Activated naive CD4-positive, alpha-beta T cell treated with anti-CD3 and anti-CD28 coated beads for 36 hours (primary cell): ENCODE data around the gene GRIP1. TPM values are rescaled to one million over a fixed set of nuclear protein-coding genes. Genes with fewer than 3 reads are reported as not detected.

Experiments
- CTCF ChIA-PET: fragments of 350-600 bp; sonication (Branson Sonifier 250); formaldehyde crosslinking; loops from one replicate; lab custom pipeline; 2021; ENCODE audit warnings: antibody characterized with exemption; lab: Charles Lee
- DNase-seq: peaks from one replicate; pipeline ENCODE4 v3.0.0-alpha.2; 2020
- H3K27ac Mint-ChIP-seq: one replicate; pipeline ENCODE4 v1.8.0; 2021; ENCODE audit warnings: mild to moderate bottlenecking, mixed read lengths
- H3K27me3 Mint-ChIP-seq: one replicate; pipeline ENCODE4 v1.8.0; 2021; ENCODE audit warnings: low read depth, mixed read lengths
- H3K36me3 Mint-ChIP-seq: one replicate; pipeline ENCODE4 v1.8.0; 2021; ENCODE audit warnings: low read depth, mixed read lengths
- H3K4me1 Mint-ChIP-seq: one replicate; pipeline ENCODE4 v1.8.0; 2021; ENCODE audit warnings: low read depth, mixed read lengths
- H3K4me3 Mint-ChIP-seq: one replicate; pipeline ENCODE4 v1.8.0; 2021; ENCODE audit warnings: mild to moderate bottlenecking, moderate library complexity, mixed read lengths
- H3K9me3 Mint-ChIP-seq: one replicate; pipeline ENCODE4 v1.8.0; 2021; ENCODE audit warnings: mixed read lengths
- intact Hi-C: fragments of 100-400 bp; cut with micrococcal nuclease; formaldehyde crosslinking; loops from one replicate; pipeline ENCODE4 v1.15.1; 2023
- total RNA-seq, 2 experiments: library from RNA; stranded (reverse); gene quantifications; one replicate each; pipeline ENCODE4 v1.2.3, GENCODE V29; 2021

Gene GRIP1
- total RNA-seq, 2 experiments from 2014 or later = 1.2 to 2.2 TPM

DNA sequence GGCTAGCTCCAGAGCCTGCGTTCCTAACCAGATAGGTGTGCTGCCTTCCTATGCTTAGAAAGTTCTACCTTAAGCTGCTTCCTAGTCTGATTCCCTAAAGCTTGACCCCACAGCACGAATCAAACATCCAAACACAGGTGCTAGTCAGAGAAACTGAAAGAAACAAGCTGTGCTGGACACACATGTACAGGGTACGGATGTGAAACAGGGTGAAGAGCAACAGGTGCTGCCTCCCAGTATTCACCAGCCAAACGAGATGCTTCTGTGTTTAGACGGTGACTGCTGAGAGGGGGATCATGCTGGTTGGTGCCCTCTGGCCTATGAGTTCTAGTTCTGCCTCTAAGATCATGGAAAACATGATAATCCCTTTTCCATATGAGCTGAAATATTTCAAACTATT lies 105.3 kb downstream of the GRIP1 start:
- Mint-ChIP-seq H3K27ac (no peak overlapping the region), H3K9me3 (no peaks in the 10 kb centered on the region), H3K36me3 (peaks cover 1% of the 10 kb centered on the region), H3K4me3 (no peak overlapping the region), H3K4me1 (no peaks in the 10 kb centered on the region), H3K27me3 (no peaks in the 10 kb centered on the region)
- CTCF ChIA-PET = no interaction called here
- DNase-seq = no peak
- intact Hi-C loops = no loop called here

- H3K27me3 Mint-ChIP-seq = peaks cover 5% of the 10 kb centered on the region
- CTCF ChIA-PET = no interaction called here
- no peak overlapping the region for H3K4me3 Mint-ChIP-seq
- no peaks in the 10 kb centered on the region for H3K9me3 Mint-ChIP-seq
- H3K27ac Mint-ChIP-seq = no peak overlapping the region
- intact Hi-C loops = no loop called here
- DNase-seq = no peak
- H3K4me1 Mint-ChIP-seq = no peaks in the 10 kb centered on the region
- peaks cover 1% of the 10 kb centered on the region for H3K36me3 Mint-ChIP-seq
Observed at GRCh38 chr12:66572845-66573244, 106.0 kb downstream of the GRIP1 start.

GRCh38 chr12:66571361-66571915 lies 107.4 kb downstream of the GRIP1 start:
- Mint-ChIP-seq H3K27ac (no peak overlapping the region), H3K9me3 (no peaks in the 10 kb centered on the region), H3K4me3 (no peak overlapping the region), H3K36me3 (no peaks in the 10 kb centered on the region), H3K4me1 (no peaks in the 10 kb centered on the region), H3K27me3 (peaks cover 5% of the 10 kb centered on the region)
- intact Hi-C loops = no loop called here
- DNase-seq = no peak
- CTCF ChIA-PET = interaction anchor here (0.6 kb wide), 1 partner anchor 1158 kb away, joined by 3 read pairs; no protein-coding TSS in a partner anchor

- H3K4me3 Mint-ChIP-seq = no peak overlapping the region
Observed at GRCh38 chr12:66563220-66563619, 115.7 kb downstream of the GRIP1 start.

DNA sequence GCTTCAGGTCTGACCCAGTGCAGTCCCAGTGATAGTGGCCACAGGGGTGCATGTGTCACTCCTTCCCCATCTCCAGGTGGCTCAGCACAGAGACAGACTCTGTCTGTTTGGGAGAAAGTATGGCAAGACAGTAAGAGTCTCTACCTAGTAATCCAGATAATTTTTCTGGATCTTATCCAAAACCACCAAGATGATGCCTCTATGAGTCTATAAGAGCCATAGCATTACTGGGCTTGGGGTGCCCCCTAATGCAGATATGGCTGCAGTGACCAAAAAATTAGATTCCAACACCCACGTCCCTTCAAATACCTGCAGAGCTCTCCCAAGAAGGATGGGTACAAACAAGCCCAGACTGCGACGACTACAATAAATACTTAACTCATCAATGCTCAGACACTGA lies 123.8 kb downstream of the GRIP1 start:
- Mint-ChIP-seq H3K4me1 (no peaks in the 10 kb centered on the region), H3K9me3 (peaks cover 7% of the 10 kb centered on the region), H3K4me3 (no peak overlapping the region), H3K27me3 (peaks cover 4% of the 10 kb centered on the region), H3K27ac (no peak overlapping the region), H3K36me3 (peaks cover 2% of the 10 kb centered on the region)
- DNase-seq = peak; percentile 8
- CTCF ChIA-PET = interaction anchor here (0.6 to 0.7 kb wide), 2 partner anchors 35 to 221 kb away, joined by 3 read pairs; no protein-coding TSS in a partner anchor
- intact Hi-C loops = no loop called here

More at GRCh38 chr12:66563220-66563619, 115.7 kb downstream of the GRIP1 start:
- CTCF ChIA-PET = no interaction called here
- no peak for DNase-seq
- peaks cover 34% of the 10 kb centered on the region for H3K9me3 Mint-ChIP-seq
- H3K4me1 Mint-ChIP-seq = no peaks in the 10 kb centered on the region
- intact Hi-C loops = no loop called here
- H3K27ac Mint-ChIP-seq = no peak overlapping the region
- peaks cover 3% of the 10 kb centered on the region for H3K36me3 Mint-ChIP-seq
- peaks cover 3% of the 10 kb centered on the region for H3K27me3 Mint-ChIP-seq

DNA sequence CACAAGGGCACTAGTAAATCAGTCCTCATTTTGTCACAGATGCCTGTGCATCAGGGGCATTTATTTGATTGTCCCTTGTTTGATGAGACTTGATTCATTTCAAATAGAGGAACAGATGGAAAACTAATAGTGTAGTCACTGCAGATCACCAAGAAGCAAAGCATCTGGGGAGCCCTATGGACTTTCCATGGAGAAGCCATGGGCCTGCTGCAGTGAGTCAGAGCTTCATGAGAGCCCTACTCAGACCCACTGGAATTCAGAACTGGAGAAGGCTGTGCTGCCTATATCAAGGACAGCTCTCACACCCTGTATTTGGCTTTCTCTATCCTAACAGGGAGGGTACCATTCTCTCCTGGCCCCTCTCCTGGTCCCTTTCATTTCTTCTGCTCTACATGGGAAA lies 126.2 kb downstream of the GRIP1 start:
- intact Hi-C loops = no loop called here
- H3K4me3 Mint-ChIP-seq = no peak overlapping the region
- H3K9me3 Mint-ChIP-seq = no peaks in the 10 kb centered on the region
- H3K27me3 Mint-ChIP-seq = peaks cover 4% of the 10 kb centered on the region
- CTCF ChIA-PET = no interaction called here
- no peak for DNase-seq
- H3K4me1 Mint-ChIP-seq = no peaks in the 10 kb centered on the region
- no peak overlapping the region for H3K27ac Mint-ChIP-seq
- no peaks in the 10 kb centered on the region for H3K36me3 Mint-ChIP-seq

- Mint-ChIP-seq H3K27me3 (peaks cover 4% of the 10 kb centered on the region), H3K27ac (no peak overlapping the region), H3K9me3 (no peaks in the 10 kb centered on the region), H3K36me3 (no peaks in the 10 kb centered on the region), H3K4me3 (no peak overlapping the region), H3K4me1 (no peaks in the 10 kb centered on the region)
- CTCF ChIA-PET = no interaction called here
- no peak for DNase-seq
- intact Hi-C loops = no loop called here
Observed at GRCh38 chr12:66550626-66551025, 128.2 kb downstream of the GRIP1 start.

DNA sequence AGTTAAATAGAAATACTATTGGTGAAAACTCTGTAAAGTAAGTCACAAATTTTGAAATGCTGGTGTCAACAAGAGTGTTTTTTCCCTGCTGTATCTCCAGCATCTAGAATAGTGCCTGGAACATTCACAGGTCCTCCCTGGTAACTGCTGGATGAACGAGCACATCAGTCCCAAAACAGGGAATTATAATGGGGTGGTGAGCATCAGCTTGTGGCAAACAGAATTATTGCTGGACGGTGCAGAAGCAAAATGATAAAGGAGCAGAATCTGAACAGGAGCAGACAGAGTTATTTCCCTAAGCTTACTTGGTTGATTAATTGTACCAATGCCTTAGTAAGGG lies 129.9 kb downstream of the GRIP1 start:
- Mint-ChIP-seq H3K4me1 (no peaks in the 10 kb centered on the region), H3K27me3 (no peaks in the 10 kb centered on the region), H3K36me3 (no peaks in the 10 kb centered on the region), H3K9me3 (no peaks in the 10 kb centered on the region), H3K4me3 (no peak overlapping the region), H3K27ac (no peak overlapping the region)
- CTCF ChIA-PET = interaction anchor here (1.0 kb wide), 1 partner anchor 15 kb away, joined by 3 read pairs; no protein-coding TSS in a partner anchor
- DNase-seq = no peak
- intact Hi-C loops = no loop called here

DNA sequence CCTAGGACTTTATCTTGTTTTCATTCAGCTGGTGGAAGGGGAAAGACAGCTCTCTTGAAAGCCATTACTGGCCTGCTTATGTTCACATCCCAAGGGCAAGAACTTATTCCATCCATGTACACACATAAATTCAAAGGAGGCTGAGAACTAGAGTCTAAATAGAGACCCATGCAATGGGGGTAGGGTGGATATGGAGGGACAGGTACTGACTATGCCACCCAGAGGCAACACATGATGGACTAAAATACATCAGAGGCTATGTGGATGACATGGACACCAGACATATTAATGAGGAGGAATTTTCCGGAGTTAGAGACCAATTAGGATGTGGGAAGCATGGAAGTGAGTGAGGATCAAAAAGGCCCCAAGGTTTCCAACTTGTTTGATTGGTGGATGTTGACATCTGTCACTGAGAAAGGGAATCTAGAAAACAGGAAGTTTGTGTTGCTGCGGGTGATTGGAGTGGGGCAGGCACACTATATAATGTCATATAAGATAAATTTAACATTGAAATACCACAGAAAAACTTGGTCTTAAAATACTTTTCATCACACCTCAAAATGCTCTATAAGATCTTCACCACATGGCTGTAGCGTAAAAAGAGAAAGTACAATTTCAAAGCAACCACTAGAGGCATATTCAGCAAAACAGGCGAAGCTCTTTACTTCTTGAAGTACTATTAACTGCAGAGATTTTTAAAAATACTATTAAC lies 130.4 kb downstream of the GRIP1 start:
- Mint-ChIP-seq H3K27me3 (no peaks in the 10 kb centered on the region), H3K9me3 (no peaks in the 10 kb centered on the region), H3K36me3 (no peaks in the 10 kb centered on the region), H3K4me1 (no peaks in the 10 kb centered on the region), H3K4me3 (no peak overlapping the region), H3K27ac (no peak overlapping the region)
- intact Hi-C loops = no loop called here
- no peak for DNase-seq
- CTCF ChIA-PET = interaction anchor here (1.0 kb wide), 1 partner anchor 15 kb away, joined by 3 read pairs; no protein-coding TSS in a partner anchor

DNA sequence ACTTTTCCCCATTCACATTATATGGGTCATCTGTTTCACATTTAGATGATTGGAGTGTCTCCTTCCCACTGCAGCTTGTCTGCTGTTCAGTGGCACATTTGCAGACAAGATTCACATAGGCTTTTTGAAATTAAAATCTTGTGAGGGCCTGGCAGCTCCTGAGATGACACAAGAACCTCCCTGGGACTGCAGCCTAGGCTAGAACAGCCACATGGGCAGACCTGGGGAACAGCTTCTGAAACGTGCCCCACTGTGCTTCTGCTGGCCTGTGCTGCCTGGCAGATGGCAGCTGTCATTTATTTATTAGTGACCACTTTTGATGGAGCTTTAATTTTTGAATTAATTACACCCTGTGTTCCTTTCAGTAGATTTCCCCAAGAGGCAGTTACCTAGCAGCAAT lies 137.4 kb downstream of the GRIP1 start:
- no peaks in the 10 kb centered on the region for H3K4me1 Mint-ChIP-seq
- no peak overlapping the region for H3K4me3 Mint-ChIP-seq
- no peaks in the 10 kb centered on the region for H3K27me3 Mint-ChIP-seq
- no peaks in the 10 kb centered on the region for H3K9me3 Mint-ChIP-seq
- no peaks in the 10 kb centered on the region for H3K36me3 Mint-ChIP-seq
- no peak overlapping the region for H3K27ac Mint-ChIP-seq
- intact Hi-C loops = no loop called here
- no peak for DNase-seq
- CTCF ChIA-PET = no interaction called here

DNA sequence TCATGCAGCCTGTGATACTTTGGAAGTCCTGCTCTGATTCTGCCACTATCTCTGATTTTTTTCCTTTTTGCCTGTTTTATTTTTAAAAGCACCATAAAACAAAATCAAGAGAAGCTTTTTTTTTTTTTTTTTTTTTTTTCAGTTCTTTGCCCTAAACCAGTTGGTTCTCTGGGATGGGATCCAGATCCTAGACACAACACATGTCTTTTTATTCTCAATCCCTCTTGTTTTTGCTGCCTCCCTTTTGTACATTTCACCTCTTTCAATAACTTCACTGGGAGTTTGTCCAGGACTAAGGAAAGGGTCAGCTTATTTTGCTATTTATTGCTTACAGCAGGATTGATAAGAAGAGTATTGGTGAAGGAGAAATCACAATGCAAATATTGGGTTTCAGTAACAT lies 139.4 kb downstream of the GRIP1 start:
- no peak for DNase-seq
- Mint-ChIP-seq H3K4me1 (no peaks in the 10 kb centered on the region), H3K27me3 (no peaks in the 10 kb centered on the region), H3K27ac (no peak overlapping the region), H3K4me3 (no peak overlapping the region), H3K36me3 (no peaks in the 10 kb centered on the region), H3K9me3 (no peaks in the 10 kb centered on the region)
- CTCF ChIA-PET = no interaction called here
- intact Hi-C loops = no loop called here

GRCh38 chr12:66538970-66539369 lies 139.9 kb downstream of the GRIP1 start:
- H3K4me1 Mint-ChIP-seq = no peaks in the 10 kb centered on the region
- DNase-seq = no peak
- H3K27me3 Mint-ChIP-seq = no peaks in the 10 kb centered on the region
- no peaks in the 10 kb centered on the region for H3K36me3 Mint-ChIP-seq
- CTCF ChIA-PET = no interaction called here
- intact Hi-C loops = no loop called here
- H3K9me3 Mint-ChIP-seq = no peaks in the 10 kb centered on the region
- H3K4me3 Mint-ChIP-seq = no peak overlapping the region
- no peak overlapping the region for H3K27ac Mint-ChIP-seq

DNA sequence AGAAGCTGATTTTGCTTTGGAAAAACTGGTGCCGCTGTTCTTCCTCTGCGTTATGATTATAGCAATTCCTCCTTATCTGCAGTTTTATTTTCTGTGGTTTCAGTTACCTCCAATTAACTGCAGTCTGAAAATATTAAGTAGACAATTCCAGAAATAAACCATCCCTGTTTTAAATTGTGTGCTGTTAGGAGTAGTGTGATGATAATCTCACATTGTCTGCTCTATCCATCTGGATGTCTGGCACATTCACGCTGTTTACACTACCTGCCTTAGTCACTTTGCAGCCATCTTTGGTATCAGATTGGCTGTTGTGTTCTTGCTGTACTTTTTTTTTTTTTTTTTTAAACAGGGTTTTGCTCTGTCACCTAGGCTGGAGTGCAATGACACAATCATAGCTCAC lies 141.0 kb downstream of the GRIP1 start:
- no peaks in the 10 kb centered on the region for H3K36me3 Mint-ChIP-seq
- no peak overlapping the region for H3K4me3 Mint-ChIP-seq
- CTCF ChIA-PET = no interaction called here
- no peaks in the 10 kb centered on the region for H3K4me1 Mint-ChIP-seq
- DNase-seq = no peak
- H3K9me3 Mint-ChIP-seq = no peaks in the 10 kb centered on the region
- H3K27ac Mint-ChIP-seq = no peak overlapping the region
- intact Hi-C loops = no loop called here
- no peaks in the 10 kb centered on the region for H3K27me3 Mint-ChIP-seq
